Keratinocyte (primary cell): Measurements from ENCODE around the gene EPHB2. TPM values are rescaled to one million over a fixed set of nuclear protein-coding genes. Genes with fewer than 3 reads are reported as not detected.

ENCODE experiments used
- DNase-seq: peaks from one replicate; pipeline ENCODE4 v3.0.0-alpha.2; 2011; ENCODE audit warnings: low read depth, missing footprints, low spot score
- FAIRE-seq: peaks from 2 replicates; lab custom pipeline; 2011; peaks lifted over from hg19 to GRCh38; lab: Jason Lieb, UNC
- H2AFZ ChIP-seq: 2 replicates; pipeline ENCODE4 v1.6.0; 2012; ENCODE audit warnings: low read length, control low read depth, inconsistent platforms; ENCODE audit not compliant: control insufficient read depth
- H3K27ac ChIP-seq: 2 replicates; pipeline ENCODE4 v1.5.1; 2011; ENCODE audit warnings: low read length; ENCODE audit not compliant: control insufficient read depth, insufficient read depth
- H3K27me3 ChIP-seq: 3 replicates; pipeline ENCODE4 v1.6.0; 2011; ENCODE audit warnings: low read length; ENCODE audit not compliant: control insufficient read depth, insufficient read depth; ENCODE audit errors: extremely low read depth
- H3K36me3 ChIP-seq, 2 experiments: 2 replicates in 1 of 2; 3 replicates in 1 of 2; pipeline ENCODE4 v1.5.1; 2011; ENCODE audit warnings: low read length in 2 of 2, mild to moderate bottlenecking in 1 of 2; ENCODE audit not compliant: control insufficient read depth in 2 of 2, insufficient read depth in 2 of 2; ENCODE audit errors: extremely low read depth in 1 of 2
- H3K4me1 ChIP-seq: 3 replicates; pipeline ENCODE4 v1.5.1; 2011; ENCODE audit warnings: low read length; ENCODE audit not compliant: control insufficient read depth, insufficient read depth; ENCODE audit errors: extremely low read depth
- H3K4me2 ChIP-seq: 3 replicates; pipeline ENCODE4 v1.6.0; 2011; ENCODE audit warnings: low read depth, low read length; ENCODE audit not compliant: control insufficient read depth, insufficient read depth; ENCODE audit errors: extremely low read depth
- H3K4me3 ChIP-seq, 3 experiments: fragments of 200-600 bp in 1 of 3; sonication (generic) in 1 of 3; 2 replicates in 2 of 3; 3 replicates in 1 of 3; pipeline ENCODE4 v1.5.1; 2011 to 2016; ENCODE audit warnings: low read length in 3 of 3, mild to moderate bottlenecking in 3 of 3, control low read depth in 2 of 3, inconsistent platforms in 1 of 3, low read depth in 1 of 3, mixed read lengths in 1 of 3, mixed run types in 1 of 3, moderate library complexity in 1 of 3; ENCODE audit not compliant: control insufficient read depth in 2 of 3, insufficient read depth in 2 of 3; ENCODE audit errors: extremely low read depth in 1 of 3
- H3K79me2 ChIP-seq: 2 replicates; pipeline ENCODE4 v1.6.0; 2012; ENCODE audit warnings: low read length; ENCODE audit not compliant: control insufficient read depth, insufficient read depth
- H3K9ac ChIP-seq: 3 replicates; pipeline ENCODE4 v1.6.0; 2011; ENCODE audit warnings: low read length; ENCODE audit not compliant: control insufficient read depth, insufficient read depth; ENCODE audit errors: extremely low read depth
- H3K9me1 ChIP-seq: 3 replicates; pipeline ENCODE4 v1.6.0; 2011; ENCODE audit warnings: low read length; ENCODE audit not compliant: control insufficient read depth, insufficient read depth; ENCODE audit errors: extremely low read depth
- H3K9me3 ChIP-seq: 2 replicates; pipeline ENCODE4 v1.5.1; 2012; ENCODE audit warnings: low read depth, low read length; ENCODE audit not compliant: control insufficient read depth
- H4K20me1 ChIP-seq: 3 replicates; pipeline ENCODE4 v1.6.0; 2011; ENCODE audit warnings: low read length; ENCODE audit not compliant: control insufficient read depth, insufficient read depth; ENCODE audit errors: extremely low read depth
- CTCF ChIP-seq, 3 experiments: IDR thresholded peaks in 1 of 3; conservative IDR thresholded peaks in 1 of 3; optimal IDR thresholded peaks in 1 of 3; 2 replicates in 2 of 3; 3 replicates in 1 of 3; pipeline versions ENCODE3 to v1.5.1; 2011; ENCODE audit warnings: low read length in 3 of 3, mild to moderate bottlenecking in 3 of 3, moderate library complexity in 2 of 3, control low read depth in 1 of 3, inconsistent platforms in 1 of 3; ENCODE audit not compliant: insufficient read depth in 2 of 3; ENCODE audit errors: extremely low read depth in 1 of 3
- EZH2 ChIP-seq: IDR thresholded peaks from one replicate; pipeline ENCODE4 v1.6.1; 2012; ENCODE audit warnings: inconsistent platforms, mild to moderate bottlenecking, low read length, moderate library complexity
- dilution Hi-C: fragments of 300-500 bp; cut with MboI; formaldehyde crosslinking; loops from one replicate; pipeline ENCODE4 v1.7.0; 2020; ENCODE audit warnings: low sequenced_read_pairs; ENCODE audit not compliant: extremely low pct_ligation_motif_present
- polyA plus RNA-seq, 5 experiments: library from polyadenylated mRNA; depleted of rRNA in 3 of 5; stranded (reverse) in 3 of 5; stranded (forward) in 1 of 5; unstranded in 1 of 5; fragments of >200 nt; gene quantifications; 1 replicate in 1 of 5; 2 replicates in 3 of 5; 3 replicates in 1 of 5; pipeline versions ENCODE4 v1.2.1 to v1.2.3, GENCODE V29; 2011 to 2012; ENCODE audit warnings: missing spikeins in 2 of 5, low read depth in 1 of 5, low replicate concordance in 1 of 5

EPHB2 gene
- polyA plus RNA-seq, 1 donor (not counting 4 experiments of a cell fraction or from before 2014, with no cell fraction given) = 0.10 TPM

DNA sequence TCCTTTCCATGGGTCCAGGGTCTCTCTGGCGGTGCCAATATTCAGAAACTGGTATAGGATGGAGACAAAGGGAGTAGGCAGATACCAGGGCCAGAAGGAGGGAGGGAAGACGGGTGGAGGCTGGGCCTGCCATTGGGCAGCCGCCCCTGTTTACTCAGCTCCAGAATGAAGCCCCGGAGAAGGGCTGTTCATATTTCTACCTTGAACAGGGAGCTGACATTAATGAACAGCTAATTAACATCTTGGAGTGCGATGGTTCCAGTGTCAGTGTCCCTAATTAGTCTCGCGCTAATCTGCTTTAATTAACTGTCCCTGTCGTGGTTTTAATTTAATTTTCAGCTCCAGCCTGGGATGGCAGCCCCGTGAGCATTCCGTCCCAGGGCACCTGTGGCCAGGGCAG is 113.8 kb downstream of the EPHB2 start:
- FAIRE-seq (no peak), DNase-seq (no peak)
- Histone ChIP-seq H3K9ac (no peak overlapping the region), H3K36me3 (no peaks in the 10 kb centered on the region), H3K27me3 (no peaks in the 10 kb centered on the region), H3K4me1 (peaks cover 38% of the 10 kb centered on the region), H3K4me3 (no peak overlapping the region), H2AFZ (no peak overlapping the region), H3K27ac (no peak overlapping the region), H3K4me2 (no peak overlapping the region), H3K9me3 (no peaks in the 10 kb centered on the region), H3K9me1 (peaks cover 2% of the 10 kb centered on the region), H4K20me1 (no peaks in the 10 kb centered on the region), H3K79me2 (no peaks in the 10 kb centered on the region)
- TF ChIP-seq CTCF (optimal IDR thresholded peaks at IDR 0.05 in 1 of 3, IDR thresholded peaks at IDR 0.05 in 1 of 3, conservative IDR thresholded peaks at IDR 0.05 in 1 of 3; ENCODE audit: extremely low read depth in 1 of 3, insufficient read depth in 2 of 3, low read length in 3 of 3) = no peak
- TF ChIP-seq EZH2 = no peak
- dilution Hi-C loops = no loop called here

- dilution Hi-C loops = no loop called here
- no peak overlapping the region for H3K4me3 ChIP-seq
- peaks cover 7% of the 10 kb centered on the region for H3K9me1 ChIP-seq
- peaks cover 43% of the 10 kb centered on the region for H3K4me1 ChIP-seq
- no peaks in the 10 kb centered on the region for H3K27me3 ChIP-seq
- H3K79me2 ChIP-seq = no peaks in the 10 kb centered on the region
- H2AFZ ChIP-seq = no peak overlapping the region
- H3K4me2 ChIP-seq = no peak overlapping the region
- H3K9me3 ChIP-seq = no peaks in the 10 kb centered on the region
- H3K36me3 ChIP-seq = no peaks in the 10 kb centered on the region
- DNase-seq (no peak), FAIRE-seq (no peak)
- TF ChIP-seq CTCF (optimal IDR thresholded peaks at IDR 0.05 in 1 of 3, IDR thresholded peaks at IDR 0.05 in 1 of 3, conservative IDR thresholded peaks at IDR 0.05 in 1 of 3; ENCODE audit: extremely low read depth in 1 of 3, insufficient read depth in 2 of 3, low read length in 3 of 3) (no peak), EZH2 (no peak)
- no peak overlapping the region for H3K9ac ChIP-seq
- H4K20me1 ChIP-seq = no peaks in the 10 kb centered on the region
- H3K27ac ChIP-seq = no peak overlapping the region
Measured at GRCh38 chr1:22824975-22825374, 114.3 kb downstream of the EPHB2 start.
